Stimulated activated CD4-positive, alpha-beta T cell treated with anti-CD3 and anti-CD28 coated beads, Interleukin-15, amount 100 ng/mL, for 1 hour (primary cell): ENCODE data around the gene STAT6.

Experiments
- DNase-seq, 2 donors: peaks; one replicate each; pipeline ENCODE4 v3.0.0-alpha.2; 2020; ENCODE audit warnings: low read depth in 1 of 2, low spot score in 1 of 2

Gene STAT6

DNA sequence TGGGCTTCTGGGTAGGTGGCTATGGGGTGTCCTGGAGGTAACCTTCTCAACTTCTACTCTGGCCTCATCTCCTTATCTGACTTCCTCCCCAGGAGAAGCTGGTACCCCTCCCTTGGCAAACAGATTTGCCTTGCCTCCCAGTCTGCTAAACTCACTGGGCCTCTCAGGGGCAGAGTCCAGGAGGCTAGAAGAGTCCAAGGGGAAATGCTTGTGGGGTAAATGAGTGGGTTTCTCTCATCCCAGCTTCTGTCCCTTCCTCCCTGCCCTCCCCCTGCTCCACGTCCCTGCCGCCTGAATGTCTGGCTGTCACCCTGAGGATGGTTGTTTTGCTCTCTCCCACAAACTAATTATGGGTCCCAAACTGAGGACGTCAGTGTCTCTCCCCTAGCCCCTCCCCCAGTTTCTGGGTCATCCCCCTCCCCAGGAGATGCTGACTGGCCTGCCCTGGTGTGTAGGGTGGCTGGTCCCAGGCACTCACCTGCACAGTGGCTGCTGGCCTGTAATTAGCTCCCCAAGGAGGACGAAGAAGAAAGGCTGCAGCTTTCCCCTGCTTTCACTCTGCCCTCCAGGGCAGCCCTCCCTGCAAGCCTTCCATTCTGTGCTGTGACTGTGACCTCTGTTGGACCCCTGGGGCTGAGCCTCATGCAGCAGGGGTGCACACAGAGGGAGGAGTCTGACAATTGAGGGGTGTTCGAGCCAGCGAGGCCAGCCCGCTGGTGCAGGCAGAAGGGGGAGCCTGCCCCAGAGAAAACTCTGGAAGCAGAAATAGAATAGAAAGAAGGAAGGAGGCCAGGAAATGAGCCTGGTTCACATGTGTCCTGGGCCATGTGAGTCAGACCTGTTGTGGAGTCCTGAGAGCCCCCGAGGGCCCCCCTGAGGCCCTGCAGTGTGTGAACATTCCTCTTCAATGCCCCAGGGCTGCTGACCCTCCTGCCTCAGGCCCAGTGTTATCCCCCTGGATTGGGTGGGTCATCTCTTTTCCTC lies 36.1 kb upstream of the STAT6 start, which contains the start of gene LRP1-AS:
TSS of gene LRP1-AS (minus strand) at position 659 of the 984 bp plus-strand sequence.
- no peak for DNase-seq

DNA sequence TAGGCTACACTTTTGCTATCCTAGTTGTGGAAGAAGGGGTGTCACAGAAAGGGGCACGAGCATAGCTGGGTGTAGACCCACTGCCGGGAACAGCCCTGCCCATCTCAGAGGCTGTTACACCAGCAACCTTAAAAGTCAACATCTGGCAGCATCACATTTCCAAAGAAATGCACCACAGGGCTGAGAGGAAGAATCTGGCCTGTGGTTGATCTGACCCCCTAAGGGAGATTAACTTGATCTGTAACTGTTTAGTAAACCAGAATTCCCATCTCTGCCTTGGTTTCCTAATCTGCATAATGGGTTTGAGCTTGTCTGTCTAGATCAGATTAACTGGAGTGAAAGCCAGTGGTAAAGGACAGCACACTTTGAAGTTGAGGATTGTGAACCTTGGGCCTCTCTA lies 34.9 kb upstream of the STAT6 start:
- no peak for DNase-seq

DNA sequence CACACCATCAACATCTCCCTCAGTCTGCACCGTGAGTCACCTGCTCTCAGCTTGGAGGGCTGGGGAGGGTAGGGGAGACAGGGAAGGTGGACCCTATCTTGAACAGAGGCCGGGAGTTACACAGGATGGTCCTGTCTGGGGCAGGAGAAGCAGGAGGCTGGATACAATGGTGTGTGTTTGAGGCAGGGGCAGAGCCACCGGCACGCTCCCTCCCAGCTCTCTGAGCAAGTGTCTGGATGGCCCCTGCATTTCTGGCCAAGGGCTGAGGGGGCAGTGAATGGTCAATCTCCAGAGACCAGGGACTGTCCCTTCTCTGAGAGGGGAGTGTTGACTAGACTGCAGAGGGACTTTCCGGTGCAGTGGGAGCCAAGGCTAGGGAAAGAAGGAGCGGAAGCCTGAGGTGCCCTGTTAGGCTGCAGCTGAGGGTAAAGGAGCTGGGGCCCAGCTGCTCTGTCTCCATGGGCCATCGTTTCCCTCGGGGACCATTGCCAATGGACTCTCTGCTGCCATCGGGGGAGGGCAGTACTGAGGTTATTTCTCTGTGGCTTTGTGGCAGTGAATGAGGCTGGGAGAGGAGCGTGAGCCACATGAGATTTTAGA lies 34.4 kb upstream of the STAT6 start:
- DNase-seq = no peak

DNA sequence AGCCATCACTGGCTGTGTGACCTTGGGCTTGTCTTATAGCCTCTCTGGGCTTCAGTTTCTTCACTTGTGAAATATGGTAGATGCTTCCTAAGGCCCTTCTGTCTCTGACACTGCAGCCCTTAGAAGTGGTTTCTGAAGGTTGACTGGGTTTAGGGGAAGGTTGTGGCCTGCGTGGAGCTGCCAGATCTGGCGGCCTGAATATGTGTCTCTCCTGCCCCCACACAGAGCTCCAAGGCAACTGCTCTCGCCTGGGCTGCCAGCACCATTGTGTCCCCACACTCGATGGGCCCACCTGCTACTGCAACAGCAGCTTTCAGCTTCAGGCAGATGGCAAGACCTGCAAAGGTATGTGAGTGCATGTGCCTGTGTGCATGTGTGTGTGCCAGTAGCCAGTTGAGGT lies 32.3 kb upstream of the STAT6 start:
- no peak for DNase-seq

DNA sequence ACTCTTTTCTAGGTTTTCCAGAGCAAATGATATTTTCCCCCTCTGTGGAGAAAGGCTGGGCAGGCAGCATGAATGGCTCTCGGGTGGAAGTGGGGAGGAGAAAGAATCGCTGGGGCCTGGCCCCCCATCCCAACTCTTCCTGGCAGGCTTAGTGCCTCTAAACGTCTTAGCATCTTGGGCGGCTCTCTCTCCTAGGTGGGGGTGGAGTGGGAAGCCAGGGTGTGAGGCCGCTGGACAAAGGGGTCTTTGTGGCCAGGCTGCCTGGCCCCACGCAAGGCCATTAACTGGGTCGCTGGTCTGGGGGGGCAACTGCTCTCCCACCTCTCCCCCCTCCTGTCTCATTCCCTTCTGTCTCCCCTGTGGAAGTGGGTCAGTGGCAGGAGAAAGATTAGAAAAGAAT lies 31.6 kb upstream of the STAT6 start:
- no peak for DNase-seq

DNA sequence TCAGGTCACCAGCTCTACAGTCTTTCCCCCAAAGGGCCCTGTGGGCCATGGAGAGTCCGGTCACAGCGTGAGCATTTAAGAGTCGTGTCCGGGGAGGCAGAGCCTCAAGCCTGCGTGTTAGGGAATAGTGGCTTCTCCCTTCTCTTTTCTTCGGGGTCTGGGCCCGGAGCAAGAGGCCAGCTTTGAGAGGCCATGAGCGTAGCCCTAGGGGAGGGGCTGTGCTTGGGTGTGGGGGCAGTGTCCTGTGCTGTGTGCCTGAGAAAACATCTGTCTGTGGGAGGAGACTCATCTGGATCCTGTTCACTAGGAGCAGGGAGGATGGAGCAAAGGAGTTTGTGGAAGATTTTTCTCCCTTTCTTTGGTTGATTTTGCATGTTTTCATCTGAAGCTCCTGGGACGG lies 31.0 kb upstream of the STAT6 start:
- no peak for DNase-seq

DNA sequence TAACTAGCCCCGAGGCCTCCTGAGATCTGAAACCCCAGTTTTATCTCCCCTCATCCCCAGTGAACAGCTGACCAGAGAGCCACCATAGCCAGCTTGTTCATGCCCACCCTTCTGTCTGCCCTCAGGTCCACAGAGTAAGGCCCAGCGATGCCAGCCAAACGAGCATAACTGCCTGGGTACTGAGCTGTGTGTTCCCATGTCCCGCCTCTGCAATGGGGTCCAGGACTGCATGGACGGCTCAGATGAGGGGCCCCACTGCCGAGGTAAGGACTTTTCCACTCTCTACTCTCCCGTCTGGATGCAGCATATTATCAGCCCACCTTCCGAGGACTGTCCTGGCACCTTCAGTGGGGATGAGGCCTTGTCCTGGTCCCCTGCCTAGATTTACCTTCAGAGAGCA lies 30.1 kb upstream of the STAT6 start:
- no peak for DNase-seq

DNA sequence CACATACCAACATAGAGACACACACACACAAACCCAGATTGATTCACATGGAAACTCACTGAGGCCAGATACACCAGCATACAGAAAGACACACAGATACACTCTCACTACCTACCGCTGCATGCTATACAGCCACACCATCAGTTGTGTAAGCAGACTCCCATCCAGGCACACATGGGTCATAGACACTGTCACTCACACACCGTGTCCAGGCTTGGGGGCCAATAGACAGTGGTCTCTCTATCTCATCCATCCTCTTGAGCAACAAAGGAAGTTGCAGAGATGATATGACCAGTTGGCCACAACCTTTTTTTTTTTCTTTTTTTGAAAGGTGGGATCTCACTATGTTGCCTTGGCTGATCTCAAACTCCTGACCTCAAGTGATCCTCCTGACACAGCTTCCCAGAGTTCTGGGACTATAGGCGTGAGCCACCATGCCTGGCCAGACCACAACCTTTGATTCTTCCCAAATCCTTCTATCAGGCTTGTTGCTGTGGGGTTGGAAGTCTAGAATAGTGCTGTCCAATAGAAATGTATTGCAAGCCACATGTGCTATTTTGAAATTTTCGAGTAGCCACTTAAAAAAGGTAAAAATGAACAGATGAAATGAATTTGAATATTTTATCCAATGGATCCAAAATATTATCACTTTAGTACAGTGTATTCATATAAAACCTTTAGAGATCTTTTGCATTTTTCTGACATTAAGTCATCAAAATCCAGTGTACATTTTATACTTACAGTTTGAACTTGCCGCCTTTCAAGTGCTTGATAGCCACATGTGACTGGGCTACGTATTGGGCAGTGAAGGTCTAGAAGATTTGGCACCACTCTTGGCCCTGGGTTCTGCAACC lies 28.9 kb upstream of the STAT6 start:
- no peak for DNase-seq

DNA sequence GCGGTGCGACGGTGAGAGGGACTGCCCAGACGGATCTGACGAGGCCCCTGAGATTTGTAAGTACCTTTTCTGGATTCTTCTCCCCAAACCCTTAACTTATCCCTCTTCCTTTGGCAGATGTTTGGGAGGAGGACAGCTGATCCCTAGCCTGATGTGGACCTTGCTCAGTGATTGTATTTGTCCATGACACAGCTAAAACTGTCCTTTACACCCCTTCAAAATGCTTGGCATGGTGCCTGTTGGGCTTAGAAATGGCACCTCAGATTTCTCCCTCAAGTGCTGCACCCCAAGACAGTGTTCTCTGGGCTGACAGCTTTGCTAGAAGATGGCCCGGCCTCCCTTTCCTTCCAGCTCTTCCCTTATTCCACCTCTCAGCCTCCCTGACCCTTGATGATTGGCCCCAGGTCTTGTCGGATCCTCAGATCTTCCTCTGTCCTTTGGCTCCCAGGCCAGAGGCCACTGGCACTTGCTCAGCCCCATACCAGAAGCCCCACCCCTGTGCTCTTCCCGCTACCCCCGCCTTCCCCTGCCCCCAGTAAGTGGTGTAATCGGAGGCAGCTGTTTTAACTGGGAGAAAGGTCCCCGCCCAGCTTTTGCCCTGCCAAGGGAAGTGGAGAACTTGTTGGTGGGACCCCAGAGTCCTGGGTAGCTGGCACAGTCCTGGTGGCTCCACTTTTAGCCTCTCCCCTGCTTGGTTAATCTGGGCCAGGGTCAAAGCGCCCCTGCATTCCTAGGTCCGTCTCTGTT lies 27.5 kb upstream of the STAT6 start:
- no peak for DNase-seq

DNA sequence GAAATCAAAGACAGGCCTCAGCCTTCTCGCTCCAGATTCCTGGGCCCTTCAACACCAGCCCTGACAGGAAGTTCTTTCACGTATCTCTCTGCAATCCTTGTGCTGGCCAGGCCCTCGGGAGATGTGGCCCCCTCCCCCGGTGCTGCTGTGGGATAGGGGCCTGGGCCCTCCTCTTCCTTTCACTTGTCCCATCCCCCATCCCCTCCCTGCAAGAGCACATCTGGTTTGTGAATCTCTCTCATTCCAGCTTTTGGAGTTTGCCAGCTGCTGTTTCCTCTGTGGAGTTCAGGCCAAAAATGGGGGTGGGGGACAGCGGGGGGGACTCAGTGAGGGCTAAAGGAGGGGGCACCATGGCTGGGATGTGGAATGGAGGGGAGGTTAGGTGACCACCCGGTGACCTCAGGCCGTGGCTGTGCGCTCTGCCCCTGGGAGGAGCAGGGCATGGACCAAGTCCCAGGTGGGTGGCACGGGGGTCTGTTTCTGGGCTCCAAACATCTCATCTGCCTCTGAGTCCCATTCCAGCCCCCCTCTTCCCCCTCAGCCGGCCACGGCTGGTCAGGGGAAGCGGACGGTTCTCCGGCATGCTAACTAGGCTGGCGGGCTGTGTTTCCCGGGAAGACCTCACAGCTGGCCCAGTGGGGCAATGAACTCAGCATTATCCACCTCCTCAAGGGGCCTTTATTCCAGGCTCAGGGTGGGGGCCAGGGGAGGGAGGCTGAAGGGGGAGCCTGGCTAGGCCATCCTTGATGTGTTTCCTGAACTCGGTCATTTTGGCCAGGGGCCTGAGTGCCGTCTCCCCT lies 24.6 kb upstream of the STAT6 start:
- DNase-seq = no peak

DNA sequence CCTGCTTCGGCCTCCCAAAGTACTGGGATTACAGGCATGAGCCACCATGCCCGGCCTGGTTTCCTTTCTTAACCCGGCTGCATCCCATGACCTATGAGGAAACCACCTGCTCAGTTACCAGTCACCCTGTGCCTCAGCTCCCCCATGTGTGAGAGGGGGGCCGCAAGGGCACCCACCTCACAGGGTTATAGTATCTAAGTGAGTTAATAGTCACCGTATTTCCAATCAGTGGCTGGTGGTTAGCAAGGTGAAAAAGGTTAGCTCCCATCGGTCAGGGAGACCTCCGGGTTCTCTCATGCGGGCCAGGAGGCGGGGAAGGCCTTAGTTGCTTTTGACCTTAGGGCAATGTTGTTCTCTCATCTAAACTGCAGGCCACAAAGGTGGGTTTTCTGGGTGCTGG lies 23.8 kb upstream of the STAT6 start:
- no peak for DNase-seq

DNA sequence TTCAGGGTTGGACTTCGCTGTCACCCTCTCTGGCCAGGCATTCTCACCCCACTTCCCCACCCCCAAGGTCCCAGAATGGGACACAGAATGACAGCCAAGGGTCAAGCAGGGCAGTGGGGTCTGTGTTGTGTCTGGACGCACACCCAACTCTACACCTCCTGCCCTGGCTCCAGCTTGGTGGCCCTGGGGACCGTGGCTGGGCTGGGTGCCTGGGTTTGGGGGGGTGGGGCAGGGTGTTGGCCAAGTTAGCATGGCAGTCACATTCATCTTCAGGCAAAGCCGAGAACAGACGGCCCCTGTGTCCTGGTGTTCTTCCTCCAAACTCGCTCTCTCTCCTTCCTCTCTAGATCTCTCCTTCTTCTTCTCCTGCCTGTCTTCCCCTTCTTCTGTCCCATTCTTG lies 22.8 kb upstream of the STAT6 start:
- no peak for DNase-seq

DNA sequence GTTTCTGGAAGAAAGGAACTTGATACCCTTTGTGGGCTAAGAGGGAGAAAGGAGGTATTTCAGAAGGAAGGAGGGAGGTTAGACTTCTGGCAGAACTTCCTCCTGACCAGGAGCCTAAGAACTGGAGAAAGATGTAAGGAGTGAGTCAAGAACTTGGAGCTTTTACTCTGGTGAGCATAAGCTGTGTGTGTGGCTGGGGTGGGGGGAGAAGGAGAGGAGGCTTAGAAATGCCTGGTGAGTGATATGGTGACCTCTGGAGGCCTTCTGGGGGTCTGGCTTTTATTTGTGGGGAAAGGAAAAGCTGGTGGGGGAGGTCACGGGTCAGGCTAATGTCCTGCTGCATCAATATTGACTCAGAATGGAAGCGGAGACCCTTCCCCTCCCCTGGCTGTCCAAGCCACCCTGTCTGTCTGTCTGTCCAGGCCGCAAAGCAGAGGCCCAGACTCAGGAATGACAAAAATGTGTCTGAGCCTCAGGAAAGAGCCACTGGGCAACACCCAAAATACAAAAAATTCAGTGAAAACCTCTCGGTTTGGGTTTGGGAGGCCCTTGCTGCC lies 21.9 kb upstream of the STAT6 start:
- no peak for DNase-seq

DNA sequence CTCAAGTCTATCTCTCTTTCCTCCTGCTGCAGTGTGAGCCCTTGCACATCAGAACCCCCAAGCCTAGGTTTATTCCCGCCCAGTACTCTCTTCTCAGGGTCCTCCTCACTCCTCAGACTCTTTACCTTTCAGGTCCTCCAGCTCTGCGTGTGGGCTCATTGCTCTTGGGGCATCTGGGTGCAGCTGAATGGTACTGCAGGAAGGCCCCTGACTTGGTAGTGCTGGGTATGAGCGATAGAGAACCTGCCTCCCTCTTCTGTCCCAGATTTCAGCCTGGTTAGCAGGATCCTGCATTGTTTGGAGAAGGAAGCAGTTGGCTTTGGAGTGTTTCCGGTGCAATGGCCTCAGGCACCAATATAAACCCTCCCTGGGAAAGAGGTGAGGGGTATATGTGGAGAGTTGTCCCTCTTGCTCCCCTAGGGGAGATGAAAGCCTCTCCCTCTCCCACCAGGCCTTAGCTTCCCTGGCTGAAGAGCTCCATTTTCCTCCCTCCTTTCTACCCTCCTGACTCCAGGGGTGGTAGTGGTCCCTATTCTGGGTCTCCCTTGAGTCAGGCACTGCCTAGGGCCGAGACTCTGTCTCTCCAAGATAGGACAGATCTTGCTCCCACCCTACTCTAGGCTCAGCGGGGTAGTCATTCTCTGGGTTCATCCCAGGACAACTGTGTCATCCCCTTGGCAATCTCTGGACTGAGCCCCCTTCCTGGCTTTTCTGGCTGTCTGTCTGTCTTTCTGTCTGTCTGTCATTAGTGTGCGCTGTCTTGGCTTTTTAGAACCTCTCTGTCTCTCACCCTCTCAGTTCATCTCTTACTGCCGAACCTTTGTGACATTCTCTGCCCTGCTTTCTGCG lies 21.0 kb upstream of the STAT6 start:
- no peak for DNase-seq

DNA sequence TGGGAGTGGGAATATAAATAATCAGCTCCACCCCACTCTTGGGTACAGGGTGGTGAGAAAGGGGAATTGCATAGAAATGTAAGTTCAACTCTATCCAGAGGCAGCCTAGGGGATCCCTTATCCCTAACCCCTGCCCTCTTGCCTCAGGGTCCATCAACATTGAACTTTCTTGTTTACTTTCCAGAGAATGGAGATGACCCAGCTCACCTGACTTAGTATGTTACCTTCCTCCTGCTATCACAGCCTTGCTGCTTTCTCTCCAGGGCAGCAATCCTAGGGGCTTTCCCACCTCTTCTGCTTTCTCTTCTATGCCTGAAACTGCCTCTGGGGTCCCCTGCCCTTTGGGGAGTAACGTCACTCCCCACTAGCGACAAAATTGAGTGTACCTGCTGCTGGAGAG lies 19.8 kb upstream of the STAT6 start:
- DNase-seq = no peak

DNA sequence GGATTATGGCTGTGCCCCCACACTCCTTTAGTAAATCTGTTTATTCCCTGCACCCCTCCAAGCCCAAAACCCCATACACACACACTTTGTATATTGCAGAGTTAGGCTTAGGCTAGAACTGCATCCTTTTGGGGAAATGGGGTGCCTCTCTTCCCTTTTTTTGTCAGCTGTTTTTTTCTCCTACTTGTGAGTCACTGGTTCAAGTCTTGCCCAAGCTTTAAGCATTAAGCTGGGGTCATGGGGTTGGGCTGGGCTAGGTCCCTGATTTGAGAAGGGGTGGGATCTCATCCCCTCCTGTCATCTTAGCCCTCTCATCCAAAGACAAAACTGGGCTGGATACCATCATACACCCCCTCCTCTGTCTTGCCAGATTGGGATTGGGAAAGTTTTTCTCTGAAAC lies 18.7 kb upstream of the STAT6 start:
- no peak for DNase-seq

DNA sequence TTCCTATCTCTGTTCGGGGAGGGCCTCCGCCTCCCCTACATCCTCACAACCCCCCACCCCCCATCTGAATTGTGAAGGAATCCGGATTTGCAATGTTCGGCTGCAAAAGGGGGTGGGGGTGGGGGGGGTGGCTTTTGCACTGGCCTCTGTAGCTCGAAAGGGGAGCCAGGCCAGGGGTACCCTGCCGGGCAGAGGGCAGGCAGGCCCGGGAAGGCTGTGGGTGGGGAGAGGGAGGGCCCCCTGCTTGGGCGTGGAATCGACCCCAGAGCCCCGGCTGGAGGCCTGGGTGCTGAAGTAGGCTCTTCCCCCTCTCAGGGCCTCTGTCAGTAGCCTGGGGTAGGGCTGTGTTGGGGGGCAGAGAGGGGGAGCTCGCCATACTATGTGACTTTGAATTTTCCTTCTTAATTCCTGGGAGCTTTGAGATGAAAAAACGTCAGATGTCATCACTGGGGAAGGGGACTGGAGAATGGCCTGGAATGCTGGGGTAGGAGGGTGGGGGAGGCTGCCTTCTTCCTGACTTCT lies 18.2 kb upstream of the STAT6 start:
- no peak for DNase-seq

DNA sequence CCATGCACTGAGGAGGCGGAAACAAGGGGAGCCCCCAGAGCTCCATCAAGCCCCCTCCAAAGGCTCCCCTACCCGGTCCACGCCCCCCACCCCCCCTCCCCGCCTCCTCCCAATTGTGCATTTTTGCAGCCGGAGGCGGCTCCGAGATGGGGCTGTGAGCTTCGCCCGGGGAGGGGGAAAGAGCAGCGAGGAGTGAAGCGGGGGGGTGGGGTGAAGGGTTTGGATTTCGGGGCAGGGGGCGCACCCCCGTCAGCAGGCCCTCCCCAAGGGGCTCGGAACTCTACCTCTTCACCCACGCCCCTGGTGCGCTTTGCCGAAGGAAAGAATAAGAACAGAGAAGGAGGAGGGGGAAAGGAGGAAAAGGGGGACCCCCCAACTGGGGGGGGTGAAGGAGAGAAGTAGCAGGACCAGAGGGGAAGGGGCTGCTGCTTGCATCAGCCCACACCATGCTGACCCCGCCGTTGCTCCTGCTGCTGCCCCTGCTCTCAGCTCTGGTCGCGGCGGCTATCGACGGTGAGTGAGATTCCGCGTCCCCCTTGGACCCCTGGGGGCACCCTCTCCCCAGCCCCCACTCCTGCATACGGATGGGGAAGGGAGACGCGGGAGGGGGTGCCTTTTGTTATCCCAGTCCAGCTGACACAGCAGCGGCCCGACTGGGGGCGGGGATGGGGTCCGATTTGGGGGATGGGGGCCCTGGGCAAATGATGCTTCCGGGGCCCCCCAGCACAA lies 17.5 kb upstream of the STAT6 start:
- no peak for DNase-seq
